WTC11 (cell line): ENCODE measurements around the gene TRMU. TPM values are rescaled to one million over a fixed set of nuclear protein-coding genes. Genes with fewer than 3 reads are reported as not detected.

Experiments
- ATAC-seq: fragments of 200-7000 bp; cut with Tn5 transposase; 2 replicates; pipeline ENCODE4 v1.10.0; 2021; ENCODE audit warnings: mild to moderate bottlenecking, moderate library complexity
- CTCF ChIA-PET: fragments of 300-600 bp; sonication (Branson Sonifier 250); formaldehyde crosslinking; loops from one replicate; lab custom pipeline; 2021; ENCODE audit warnings: antibody characterized with exemption; lab: Charles Lee
- POLR2A ChIA-PET: fragments of 350-600 bp; sonication (Branson Sonifier 250); formaldehyde crosslinking; loops from one replicate; lab custom pipeline; 2021; ENCODE audit warnings: antibody characterized with exemption; lab: Charles Lee
- DNase-seq: peaks from one replicate; pipeline ENCODE4 v3.0.0; 2021; ENCODE audit warnings: low spot score
- H3K27ac Mint-ChIP-seq: 2 replicates; pipeline ENCODE4 v1.8.0; 2021; ENCODE audit warnings: mixed read lengths
- H3K27me3 Mint-ChIP-seq: 2 replicates; pipeline ENCODE4 v1.8.0; 2021; ENCODE audit warnings: low read depth, mild to moderate bottlenecking, moderate library complexity, mixed read lengths
- H3K36me3 Mint-ChIP-seq: 2 replicates; pipeline ENCODE4 v1.8.0; 2021; ENCODE audit warnings: mixed read lengths
- H3K4me1 Mint-ChIP-seq: 2 replicates; pipeline ENCODE4 v1.8.0; 2022; ENCODE audit warnings: mixed read lengths
- H3K4me3 Mint-ChIP-seq: 2 replicates; pipeline ENCODE4 v1.8.0; 2021; ENCODE audit warnings: mild to moderate bottlenecking, moderate library complexity, mixed read lengths
- H3K9me3 Mint-ChIP-seq: 2 replicates; pipeline ENCODE4 v1.8.0; 2021; ENCODE audit warnings: mixed read lengths
- CBFB ChIP-seq: sonication (generic); formaldehyde crosslinking; IDR thresholded peaks from 2 replicates; pipeline ENCODE4 v1.8.1; 2022; ENCODE audit warnings: mild to moderate bottlenecking, low read depth, missing genetic modification reagents
- CREB1 ChIP-seq: sonication (generic); formaldehyde crosslinking; IDR thresholded peaks from 2 replicates; pipeline ENCODE4 v1.8.0; 2023; ENCODE audit warnings: mild to moderate bottlenecking, missing genetic modification reagents
- CREM ChIP-seq: sonication (generic); formaldehyde crosslinking; IDR thresholded peaks from 2 replicates; pipeline ENCODE4 v1.8.1; 2022; ENCODE audit warnings: mild to moderate bottlenecking, missing genetic modification reagents, moderate library complexity
- E2F5 ChIP-seq: sonication (generic); formaldehyde crosslinking; IDR thresholded peaks from 2 replicates; pipeline ENCODE4 v1.8.1; 2022; ENCODE audit warnings: mild to moderate bottlenecking, moderate library complexity, missing genetic modification reagents
- FOXJ3 ChIP-seq: sonication (generic); formaldehyde crosslinking; IDR thresholded peaks from 2 replicates; pipeline ENCODE4 v1.9.0; 2021; ENCODE audit warnings: missing genetic modification reagents, mild to moderate bottlenecking, borderline replicate concordance
- GABPB1 ChIP-seq: sonication (generic); formaldehyde crosslinking; IDR thresholded peaks from 2 replicates; pipeline ENCODE4 v1.8.1; 2023; ENCODE audit warnings: mild to moderate bottlenecking, missing genetic modification reagents
- GRHL2 ChIP-seq: fragments of 250-450 bp; sonication (Bioruptor Pico); IDR thresholded peaks from 2 replicates; pipeline ENCODE4 v1.8.0; 2022; ENCODE audit warnings: mild to moderate bottlenecking, moderate library complexity; ENCODE audit not compliant: insufficient replicate concordance, severe bottlenecking
- HMGXB4 ChIP-seq: sonication (generic); formaldehyde crosslinking; IDR thresholded peaks from 2 replicates; pipeline ENCODE4 v1.8.1; 2023; ENCODE audit warnings: mild to moderate bottlenecking, moderate library complexity, missing genetic modification reagents
- MXD4 ChIP-seq: fragments of 250-450 bp; sonication (Bioruptor Pico); IDR thresholded peaks from 2 replicates; pipeline ENCODE4 v1.8.0; 2021; ENCODE audit warnings: mild to moderate bottlenecking, moderate library complexity, borderline replicate concordance
- NFYB ChIP-seq: sonication (generic); formaldehyde crosslinking; conservative IDR thresholded peaks from 2 replicates; pipeline ENCODE4 v1.8.0; 2022; ENCODE audit warnings: low read depth, missing genetic modification reagents
- NR3C1 ChIP-seq: sonication (generic); formaldehyde crosslinking; conservative IDR thresholded peaks from 2 replicates; pipeline ENCODE4 v1.8.1; 2023; ENCODE audit warnings: low read depth, mild to moderate bottlenecking, missing genetic modification reagents
- OVOL2 ChIP-seq: fragments of 250-450 bp; sonication (Bioruptor Pico); IDR thresholded peaks from 2 replicates; pipeline ENCODE4 v1.9.0; 2021; ENCODE audit warnings: mild to moderate bottlenecking, borderline replicate concordance
- SMAD3 ChIP-seq: sonication (generic); formaldehyde crosslinking; IDR thresholded peaks from 2 replicates; pipeline ENCODE4 v1.8.0; 2022; ENCODE audit warnings: missing genetic modification reagents, mild to moderate bottlenecking, borderline replicate concordance
- SMAD4 ChIP-seq: sonication (generic); formaldehyde crosslinking; IDR thresholded peaks from 2 replicates; pipeline ENCODE4 v1.8.0; 2022; ENCODE audit warnings: mild to moderate bottlenecking, missing genetic modification reagents
- SP1 ChIP-seq: sonication (generic); formaldehyde crosslinking; conservative IDR thresholded peaks from 2 replicates; pipeline ENCODE4 v1.8.1; 2022; ENCODE audit warnings: missing genetic modification reagents
- TCF7 ChIP-seq: sonication (generic); formaldehyde crosslinking; IDR thresholded peaks from 2 replicates; pipeline ENCODE4 v1.8.0; 2022; ENCODE audit warnings: mild to moderate bottlenecking, low read depth, missing genetic modification reagents, moderate library complexity
- TEAD1 ChIP-seq: sonication (generic); formaldehyde crosslinking; IDR thresholded peaks from 2 replicates; pipeline ENCODE4 v1.8.0; 2022; ENCODE audit warnings: mild to moderate bottlenecking, missing genetic modification reagents
- TP53 ChIP-seq: sonication (generic); formaldehyde crosslinking; IDR thresholded peaks from 2 replicates; pipeline ENCODE4 v1.8.1; 2023; ENCODE audit warnings: mild to moderate bottlenecking, missing genetic modification reagents
- USF2 ChIP-seq: sonication (generic); formaldehyde crosslinking; IDR thresholded peaks from 2 replicates; pipeline ENCODE4 v1.8.1; 2023; ENCODE audit warnings: mild to moderate bottlenecking, missing genetic modification reagents, moderate library complexity
- ZBTB21 ChIP-seq: sonication (generic); formaldehyde crosslinking; IDR thresholded peaks from 2 replicates; pipeline ENCODE4 v1.8.1; 2023; ENCODE audit warnings: mild to moderate bottlenecking, missing genetic modification reagents, borderline replicate concordance
- ZMAT4 ChIP-seq: fragments of 250-450 bp; sonication (Bioruptor Pico); IDR thresholded peaks from 2 replicates; pipeline ENCODE4 v1.9.0; 2021; ENCODE audit warnings: mild to moderate bottlenecking
- ZNF138 ChIP-seq: sonication (generic); formaldehyde crosslinking; conservative IDR thresholded peaks from 2 replicates; pipeline ENCODE4 v1.8.1; 2022; ENCODE audit warnings: mild to moderate bottlenecking, moderate library complexity, missing genetic modification reagents
- ZNF396 ChIP-seq: fragments of 250-450 bp; sonication (Bioruptor Pico); IDR thresholded peaks from 2 replicates; pipeline ENCODE4 v1.8.0; 2021; ENCODE audit warnings: mild to moderate bottlenecking, moderate library complexity, borderline replicate concordance
- ZNF416 ChIP-seq: fragments of 250-450 bp; sonication (Bioruptor Pico); IDR thresholded peaks from 2 replicates; pipeline ENCODE4 v1.9.0; 2021; ENCODE audit warnings: mild to moderate bottlenecking, inconsistent platforms
- total RNA-seq: library from RNA; stranded (reverse); gene quantifications from 3 replicates; pipeline ENCODE4 v1.2.3, GENCODE V29; 2021
- TF ChIP-seq, protein P1 (sequence below): sonication (generic); formaldehyde crosslinking; IDR thresholded peaks from 2 replicates; pipeline ENCODE4 v1.8.0; 2022; ENCODE audit warnings: mild to moderate bottlenecking, missing genetic modification reagents
- TF ChIP-seq, protein P2 (sequence below): sonication (generic); formaldehyde crosslinking; IDR thresholded peaks from 2 replicates; pipeline ENCODE4 v1.8.1; 2022; ENCODE audit warnings: low read depth, missing genetic modification reagents, borderline replicate concordance
- TF ChIP-seq, protein P3 (sequence below): sonication (generic); formaldehyde crosslinking; IDR thresholded peaks from 2 replicates; pipeline ENCODE4 v1.8.0; 2023; ENCODE audit warnings: mild to moderate bottlenecking, missing genetic modification reagents
- TF ChIP-seq, protein P4 (sequence below): fragments of 250-450 bp; sonication (Bioruptor Pico); IDR thresholded peaks from 2 replicates; pipeline ENCODE4 v1.8.0; 2021; ENCODE audit warnings: mild to moderate bottlenecking

The TRMU gene
- total RNA-seq, 1 experiment from 2014 or later = 103 TPM

DNA sequence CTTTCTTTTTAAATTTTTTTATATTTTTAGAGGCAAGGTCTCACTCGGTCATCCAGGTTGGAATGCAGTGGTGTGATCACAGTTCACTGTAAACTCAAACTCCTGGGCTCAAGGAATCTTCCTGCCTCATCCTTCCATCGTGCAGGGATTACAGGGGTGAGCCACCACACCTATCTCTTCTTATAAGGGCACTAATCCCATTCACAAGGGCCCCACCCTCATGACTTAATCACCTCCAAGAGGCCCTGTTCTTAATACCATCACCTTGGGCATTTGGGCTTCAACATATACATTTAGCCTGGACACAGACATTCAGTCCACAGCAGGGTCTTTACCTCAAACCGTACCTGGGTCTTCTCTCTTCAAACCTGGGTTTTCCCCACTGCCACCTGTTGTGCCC lies 43.3 kb upstream of the TRMU start:
- Mint-ChIP-seq H3K36me3 (peaks cover 10% of the 10 kb centered on the region), H3K27ac (no peak overlapping the region), H3K4me3 (no peak overlapping the region), H3K27me3 (no peaks in the 10 kb centered on the region; the same call in 1 of the 2 replicates), H3K4me1 (peaks cover 12% of the 10 kb centered on the region), H3K9me3 (no peaks in the 10 kb centered on the region)
- ChIA-PET POLR2A (no interaction called here), CTCF (no interaction called here)
- TF ChIP-seq GABPB1 (CRISPR knock-in tag) (no peak), MXD4 (CRISPR knock-in tag) (no peak), HMGXB4 (CRISPR knock-in tag) (no peak), FOXJ3 (CRISPR knock-in tag) (no peak), SP1 (CRISPR knock-in tag) (no peak), NFYB (CRISPR knock-in tag) (no peak), CREB1 (CRISPR knock-in tag) (no peak), ZNF396 (CRISPR knock-in tag) (no peak), OVOL2 (no peak), ZMAT4 (CRISPR knock-in tag) (no peak), ZNF138 (CRISPR knock-in tag) (no peak), TEAD1 (no peak), TCF7 (CRISPR knock-in tag) (no peak), NR3C1 (CRISPR knock-in tag) (no peak), CREM (CRISPR knock-in tag) (no peak)
- TF ChIP-seq, protein P1, sequence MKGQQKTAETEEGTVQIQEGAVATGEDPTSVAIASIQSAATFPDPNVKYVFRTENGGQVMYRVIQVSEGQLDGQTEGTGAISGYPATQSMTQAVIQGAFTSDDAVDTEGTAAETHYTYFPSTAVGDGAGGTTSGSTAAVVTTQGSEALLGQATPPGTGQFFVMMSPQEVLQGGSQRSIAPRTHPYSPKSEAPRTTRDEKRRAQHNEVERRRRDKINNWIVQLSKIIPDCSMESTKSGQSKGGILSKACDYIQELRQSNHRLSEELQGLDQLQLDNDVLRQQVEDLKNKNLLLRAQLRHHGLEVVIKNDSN (CRISPR knock-in tag) = no peak
- TF ChIP-seq, protein P2, sequence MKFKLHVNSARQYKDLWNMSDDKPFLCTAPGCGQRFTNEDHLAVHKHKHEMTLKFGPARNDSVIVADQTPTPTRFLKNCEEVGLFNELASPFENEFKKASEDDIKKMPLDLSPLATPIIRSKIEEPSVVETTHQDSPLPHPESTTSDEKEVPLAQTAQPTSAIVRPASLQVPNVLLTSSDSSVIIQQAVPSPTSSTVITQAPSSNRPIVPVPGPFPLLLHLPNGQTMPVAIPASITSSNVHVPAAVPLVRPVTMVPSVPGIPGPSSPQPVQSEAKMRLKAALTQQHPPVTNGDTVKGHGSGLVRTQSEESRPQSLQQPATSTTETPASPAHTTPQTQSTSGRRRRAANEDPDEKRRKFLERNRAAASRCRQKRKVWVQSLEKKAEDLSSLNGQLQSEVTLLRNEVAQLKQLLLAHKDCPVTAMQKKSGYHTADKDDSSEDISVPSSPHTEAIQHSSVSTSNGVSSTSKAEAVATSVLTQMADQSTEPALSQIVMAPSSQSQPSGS = no peak
- ATAC-seq (no peak), DNase-seq (no peak)

DNA sequence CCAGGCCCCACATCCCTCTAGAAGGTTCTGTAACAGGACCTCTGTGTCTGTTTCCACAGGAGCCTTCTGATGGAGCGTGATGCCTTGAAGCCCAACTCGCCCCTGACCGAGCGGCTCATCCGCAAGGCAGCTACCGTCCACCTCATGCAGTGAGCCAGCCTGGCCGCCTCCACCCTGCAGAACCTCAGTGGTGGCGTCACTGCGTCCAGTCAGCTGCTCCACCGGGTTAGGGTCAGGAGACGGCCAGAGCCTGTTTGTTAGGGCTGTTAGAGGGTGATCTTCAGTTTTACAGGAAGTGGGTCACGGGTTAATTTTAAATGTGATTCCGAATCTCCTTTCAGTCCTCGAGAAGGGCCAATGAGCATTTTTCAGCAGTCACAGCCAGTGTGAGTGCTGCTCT lies 42.8 kb upstream of the TRMU start:
- no peak overlapping the region for H3K27ac Mint-ChIP-seq
- POLR2A ChIA-PET = no interaction called here
- TF ChIP-seq E2F5 = no peak
- TF ChIP-seq TP53 (CRISPR knock-in tag) = no peak
- TF ChIP-seq, protein P3, sequence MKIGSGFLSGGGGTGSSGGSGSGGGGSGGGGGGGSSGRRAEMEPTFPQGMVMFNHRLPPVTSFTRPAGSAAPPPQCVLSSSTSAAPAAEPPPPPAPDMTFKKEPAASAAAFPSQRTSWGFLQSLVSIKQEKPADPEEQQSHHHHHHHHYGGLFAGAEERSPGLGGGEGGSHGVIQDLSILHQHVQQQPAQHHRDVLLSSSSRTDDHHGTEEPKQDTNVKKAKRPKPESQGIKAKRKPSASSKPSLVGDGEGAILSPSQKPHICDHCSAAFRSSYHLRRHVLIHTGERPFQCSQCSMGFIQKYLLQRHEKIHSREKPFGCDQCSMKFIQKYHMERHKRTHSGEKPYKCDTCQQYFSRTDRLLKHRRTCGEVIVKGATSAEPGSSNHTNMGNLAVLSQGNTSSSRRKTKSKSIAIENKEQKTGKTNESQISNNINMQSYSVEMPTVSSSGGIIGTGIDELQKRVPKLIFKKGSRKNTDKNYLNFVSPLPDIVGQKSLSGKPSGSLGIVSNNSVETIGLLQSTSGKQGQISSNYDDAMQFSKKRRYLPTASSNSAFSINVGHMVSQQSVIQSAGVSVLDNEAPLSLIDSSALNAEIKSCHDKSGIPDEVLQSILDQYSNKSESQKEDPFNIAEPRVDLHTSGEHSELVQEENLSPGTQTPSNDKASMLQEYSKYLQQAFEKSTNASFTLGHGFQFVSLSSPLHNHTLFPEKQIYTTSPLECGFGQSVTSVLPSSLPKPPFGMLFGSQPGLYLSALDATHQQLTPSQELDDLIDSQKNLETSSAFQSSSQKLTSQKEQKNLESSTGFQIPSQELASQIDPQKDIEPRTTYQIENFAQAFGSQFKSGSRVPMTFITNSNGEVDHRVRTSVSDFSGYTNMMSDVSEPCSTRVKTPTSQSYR = no peak
- no peak for TF ChIP-seq ZBTB21 (CRISPR knock-in tag)
- no peak for TF ChIP-seq SMAD3 (CRISPR knock-in tag)
- no peak for TF ChIP-seq SMAD4 (CRISPR knock-in tag)
- no peak for TF ChIP-seq GRHL2 (CRISPR knock-in tag)
- no peak for TF ChIP-seq ZNF416 (CRISPR knock-in tag)
- TF ChIP-seq CBFB (CRISPR knock-in tag) = no peak
- no peak for TF ChIP-seq USF2 (CRISPR knock-in tag)
- no peak for TF ChIP-seq CREM (CRISPR knock-in tag)
- TF ChIP-seq, protein P4, sequence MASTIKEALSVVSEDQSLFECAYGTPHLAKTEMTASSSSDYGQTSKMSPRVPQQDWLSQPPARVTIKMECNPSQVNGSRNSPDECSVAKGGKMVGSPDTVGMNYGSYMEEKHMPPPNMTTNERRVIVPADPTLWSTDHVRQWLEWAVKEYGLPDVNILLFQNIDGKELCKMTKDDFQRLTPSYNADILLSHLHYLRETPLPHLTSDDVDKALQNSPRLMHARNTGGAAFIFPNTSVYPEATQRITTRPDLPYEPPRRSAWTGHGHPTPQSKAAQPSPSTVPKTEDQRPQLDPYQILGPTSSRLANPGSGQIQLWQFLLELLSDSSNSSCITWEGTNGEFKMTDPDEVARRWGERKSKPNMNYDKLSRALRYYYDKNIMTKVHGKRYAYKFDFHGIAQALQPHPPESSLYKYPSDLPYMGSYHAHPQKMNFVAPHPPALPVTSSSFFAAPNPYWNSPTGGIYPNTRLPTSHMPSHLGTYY = no peak

More for the DNA sequence above, 42.8 kb upstream of the TRMU start:
- CTCF ChIA-PET = no interaction called here
- H3K27me3 Mint-ChIP-seq = no peaks in the 10 kb centered on the region; the same call in 1 of the 2 replicates
- H3K4me1 Mint-ChIP-seq = peaks cover 16% of the 10 kb centered on the region
- DNase-seq = no peak
- no peak for ATAC-seq
- H3K4me3 Mint-ChIP-seq = no peak overlapping the region
- peaks cover 10% of the 10 kb centered on the region for H3K36me3 Mint-ChIP-seq
- no peaks in the 10 kb centered on the region for H3K9me3 Mint-ChIP-seq
